K562 (cell line): ENCODE results near the gene RPS27. TPM values are rescaled to one million over a fixed set of nuclear protein-coding genes. Genes with fewer than 3 reads are reported as not detected.

Source experiments
- CREB1 ChIP-seq, 2 experiments: sonication (generic) in 1 of 2; formaldehyde crosslinking in 1 of 2; IDR thresholded peaks; 2 replicates each; pipeline versions ENCODE4 v1.6.1 to v1.8.0; 2012 to 2022; ENCODE audit warnings: inconsistent platforms in 1 of 2, mild to moderate bottlenecking in 1 of 2, missing genetic modification reagents in 1 of 2, moderate library complexity in 1 of 2
- HMG20B ChIP-seq: fragments of 250-450 bp; sonication (Bioruptor Pico); IDR thresholded peaks from 2 replicates; pipeline ENCODE4 v1.5.0; 2021; ENCODE audit warnings: mild to moderate bottlenecking
- KHSRP ChIP-seq: fragments of 450-650 bp; IDR thresholded peaks from 2 replicates; pipeline ENCODE4 v1.6.1; 2017
- MAFG ChIP-seq: fragments of 450-650 bp; conservative IDR thresholded peaks from 2 replicates; pipeline ENCODE4 v1.6.1; 2016; ENCODE audit warnings: missing genetic modification characterization, missing compliant biosample characterization
- NBN ChIP-seq: fragments of 450-650 bp; IDR thresholded peaks from 2 replicates; pipeline ENCODE4 v1.6.1; 2016; ENCODE audit warnings: low read depth, mild to moderate bottlenecking
- NFIX ChIP-seq: fragments of 250-450 bp; sonication (Bioruptor Pico); IDR thresholded peaks from 2 replicates; pipeline ENCODE4 v1.4.0; 2020; ENCODE audit warnings: low read depth, mild to moderate bottlenecking, moderate library complexity
- PHF21A ChIP-seq: fragments of 450-650 bp; IDR thresholded peaks from 2 replicates; pipeline ENCODE4 v1.6.1; 2017; ENCODE audit warnings: low read depth, borderline replicate concordance
- POLR2AphosphoS5 ChIP-seq: IDR thresholded peaks from 2 replicates; pipeline ENCODE4 v1.6.1; 2011; ENCODE audit warnings: mild to moderate bottlenecking, low read depth, low read length, moderate library complexity; ENCODE audit not compliant: control insufficient read depth, insufficient read depth
- SAP30 ChIP-seq: fragments of 200-600 bp; sonication (generic); IDR thresholded peaks from 2 replicates; pipeline ENCODE4 v1.6.1; 2012; ENCODE audit warnings: borderline replicate concordance, low read depth, mild to moderate bottlenecking, moderate library complexity, low read length, control low read depth, inconsistent platforms; ENCODE audit not compliant: insufficient read depth, poor library complexity, severe bottlenecking
- TEAD1 ChIP-seq, 2 experiments: fragments of 450-650 bp in 1 of 2; sonication (generic) in 1 of 2; formaldehyde crosslinking; IDR thresholded peaks; 2 replicates each; pipeline versions ENCODE4 v1.4.0 to v1.8.0; 2020 to 2022; ENCODE audit warnings: mild to moderate bottlenecking in 2 of 2, missing genetic modification reagents in 1 of 2
- YBX1 ChIP-seq: fragments of 450-650 bp; IDR thresholded peaks from 2 replicates; pipeline ENCODE4 v1.7.1; 2016; ENCODE audit warnings: mild to moderate bottlenecking
- ZNF12 ChIP-seq: sonication (generic); formaldehyde crosslinking; IDR thresholded peaks from 2 replicates; pipeline ENCODE4 v1.4.0; 2020; ENCODE audit warnings: mild to moderate bottlenecking, missing genetic modification reagents
- ZNF347 ChIP-seq: fragments of 450-650 bp; formaldehyde crosslinking; IDR thresholded peaks from 2 replicates; pipeline ENCODE4 v1.4.0; 2020; ENCODE audit warnings: low read depth, mild to moderate bottlenecking, moderate library complexity
- polyA plus RNA-seq, 8 experiments: library from polyadenylated mRNA; depleted of rRNA in 4 of 8; stranded (reverse) in 5 of 8; unstranded in 3 of 8; fragments of >200 nt; fragmentation: Nextera tagmentation in 2 of 8; fragmentation: Illumina TruSeq in 1 of 8; extraction: Ambion mirVana in 2 of 8; extraction: Trizol in 1 of 8; gene quantifications; 2 replicates each; pipeline versions ENCODE4 v1.2.1 to v1.2.3, GENCODE V29; 2011 to 2014; ENCODE audit warnings: inconsistent platforms in 1 of 8, missing spikeins in 1 of 8
- total RNA-seq, 7 experiments: library from RNA; depleted of rRNA in 6 of 7; stranded (reverse); fragments of >200 nt in 6 of 7; fragmentation: Illumina TruSeq in 2 of 7; extraction: Trizol in 2 of 7; gene quantifications; 2 replicates each; pipeline versions ENCODE4 v1.2.1 to v1.2.3, GENCODE V29; 2011 to 2021; ENCODE audit warnings: low replicate concordance in 1 of 7
- TF ChIP-seq, protein P1 (sequence below): sonication (generic); formaldehyde crosslinking; IDR thresholded peaks from 2 replicates; pipeline ENCODE4 v1.8.1; 2023; ENCODE audit warnings: mild to moderate bottlenecking, missing genetic modification reagents
- TF ChIP-seq, protein P2 (sequence below), 2 experiments: fragments of 450-650 bp; conservative IDR thresholded peaks; 2 replicates each; pipeline ENCODE4 v1.6.1; 2017; ENCODE audit warnings: mild to moderate bottlenecking in 2 of 2, moderate library complexity in 2 of 2
- TF ChIP-seq, protein P3 (sequence below): fragments of 250-450 bp; sonication (Bioruptor Pico); IDR thresholded peaks from 2 replicates; pipeline ENCODE4 v1.9.0; 2021; ENCODE audit warnings: mild to moderate bottlenecking
- TF ChIP-seq, protein P4 (sequence below): sonication (generic); formaldehyde crosslinking; IDR thresholded peaks from 2 replicates; pipeline ENCODE4 v1.9.0; 2022; ENCODE audit warnings: mild to moderate bottlenecking, missing genetic modification reagents
- TF ChIP-seq, protein P5 (sequence below), 3 experiments: IDR thresholded peaks in 2 of 3; conservative IDR thresholded peaks in 1 of 3; 2 replicates each; pipeline ENCODE4 v1.5.1; 2011 to 2012; ENCODE audit warnings: low read length in 3 of 3, mild to moderate bottlenecking in 3 of 3, control low read depth in 2 of 3, improper control_type of control experiment in 1 of 3, inconsistent platforms in 1 of 3, low read depth in 1 of 3, mixed read lengths in 1 of 3, moderate library complexity in 1 of 3; ENCODE audit not compliant: insufficient read depth in 2 of 3
- TF ChIP-seq, protein P6 (sequence below): IDR thresholded peaks from 2 replicates; pipeline ENCODE4 v1.6.1; 2016; ENCODE audit warnings: missing genetic modification characterization, missing compliant biosample characterization

RPS27 gene
- total and polyA plus RNA-seq, 9 of the 15 experiments (the other 6 are each of a cell fraction or from before 2014, with no cell fraction given): 2,091 to 9,377 (median 6,706) TPM

DNA sequence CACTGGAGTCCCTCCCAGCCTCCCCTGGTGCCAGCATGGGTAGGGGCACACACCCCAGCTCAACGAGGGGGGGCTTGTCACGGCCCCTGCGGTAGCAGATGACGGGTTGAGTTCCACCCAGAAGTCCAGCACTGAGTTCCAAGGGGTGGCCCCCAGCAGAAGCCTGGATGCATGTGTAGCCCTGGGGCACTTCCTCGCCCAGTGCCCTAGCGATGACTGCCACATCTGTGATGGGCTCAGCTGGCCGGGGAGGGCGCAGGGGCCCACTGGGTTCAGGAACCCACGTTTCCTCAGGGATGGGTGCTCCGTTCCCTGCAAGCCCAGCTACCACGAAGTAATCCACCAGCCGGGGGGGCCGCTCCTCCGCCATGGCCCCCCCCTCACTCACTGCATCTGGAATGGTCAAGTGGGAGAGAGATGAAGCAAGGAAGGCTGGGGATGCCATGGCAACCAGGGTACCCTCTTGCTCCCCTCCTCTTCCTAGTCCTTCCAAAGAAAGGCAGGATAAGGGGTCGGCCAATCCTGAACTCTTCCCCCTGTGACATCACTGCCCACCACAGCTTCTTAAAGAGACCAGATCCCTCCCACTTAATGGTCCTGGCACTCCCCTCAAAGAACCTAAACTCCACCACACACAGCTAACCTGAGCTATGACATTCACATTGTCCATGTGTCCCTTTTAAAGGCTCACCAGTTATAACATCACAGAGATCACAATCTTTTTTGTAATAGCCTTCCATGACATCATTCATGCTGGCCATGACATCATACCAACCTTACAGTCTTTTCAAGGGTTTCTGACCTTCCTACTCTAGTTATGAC is 46.3 kb upstream of the RPS27 start (continued):
- TF ChIP-seq PHF21A: no peak
- TF ChIP-seq, protein P1, sequence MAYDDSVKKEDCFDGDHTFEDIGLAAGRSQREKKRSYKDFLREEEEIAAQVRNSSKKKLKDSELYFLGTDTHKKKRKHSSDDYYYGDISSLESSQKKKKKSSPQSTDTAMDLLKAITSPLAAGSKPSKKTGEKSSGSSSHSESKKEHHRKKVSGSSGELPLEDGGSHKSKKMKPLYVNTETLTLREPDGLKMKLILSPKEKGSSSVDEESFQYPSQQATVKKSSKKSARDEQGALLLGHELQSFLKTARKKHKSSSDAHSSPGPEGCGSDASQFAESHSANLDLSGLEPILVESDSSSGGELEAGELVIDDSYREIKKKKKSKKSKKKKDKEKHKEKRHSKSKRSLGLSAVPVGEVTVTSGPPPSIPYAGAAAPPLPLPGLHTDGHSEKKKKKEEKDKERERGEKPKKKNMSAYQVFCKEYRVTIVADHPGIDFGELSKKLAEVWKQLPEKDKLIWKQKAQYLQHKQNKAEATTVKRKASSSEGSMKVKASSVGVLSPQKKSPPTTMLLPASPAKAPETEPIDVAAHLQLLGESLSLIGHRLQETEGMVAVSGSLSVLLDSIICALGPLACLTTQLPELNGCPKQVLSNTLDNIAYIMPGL (CRISPR knock-in tag): no peak
- no peak for TF ChIP-seq MAFG (tag)
- TF ChIP-seq NFIX (CRISPR knock-in tag): no peak
- TF ChIP-seq ZNF347 (CRISPR knock-in tag): no peak
- TF ChIP-seq, protein P2, sequence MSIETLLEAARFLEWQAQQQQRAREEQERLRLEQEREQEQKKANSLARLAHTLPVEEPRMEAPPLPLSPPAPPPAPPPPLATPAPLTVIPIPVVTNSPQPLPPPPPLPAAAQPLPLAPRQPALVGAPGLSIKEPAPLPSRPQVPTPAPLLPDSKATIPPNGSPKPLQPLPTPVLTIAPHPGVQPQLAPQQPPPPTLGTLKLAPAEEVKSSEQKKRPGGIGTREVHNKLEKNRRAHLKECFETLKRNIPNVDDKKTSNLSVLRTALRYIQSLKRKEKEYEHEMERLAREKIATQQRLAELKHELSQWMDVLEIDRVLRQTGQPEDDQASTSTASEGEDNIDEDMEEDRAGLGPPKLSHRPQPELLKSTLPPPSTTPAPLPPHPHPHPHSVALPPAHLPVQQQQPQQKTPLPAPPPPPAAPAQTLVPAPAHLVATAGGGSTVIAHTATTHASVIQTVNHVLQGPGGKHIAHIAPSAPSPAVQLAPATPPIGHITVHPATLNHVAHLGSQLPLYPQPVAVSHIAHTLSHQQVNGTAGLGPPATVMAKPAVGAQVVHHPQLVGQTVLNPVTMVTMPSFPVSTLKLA (conservative IDR thresholded peaks at IDR 0.05): no peak
- TF ChIP-seq TEAD1 (CRISPR knock-in tag; IDR thresholded peaks at IDR 0.05): 0 out of 4 replicates have a peak, but pooled peaks of 1 of the 2 experiments have one; percentile 14
- no peak for TF ChIP-seq SAP30
- TF ChIP-seq YBX1: no peak
- no peak for TF ChIP-seq ZNF12 (CRISPR knock-in tag)
- TF ChIP-seq HMG20B: no peak
- TF ChIP-seq, protein P3, sequence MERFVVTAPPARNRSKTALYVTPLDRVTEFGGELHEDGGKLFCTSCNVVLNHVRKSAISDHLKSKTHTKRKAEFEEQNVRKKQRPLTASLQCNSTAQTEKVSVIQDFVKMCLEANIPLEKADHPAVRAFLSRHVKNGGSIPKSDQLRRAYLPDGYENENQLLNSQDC (CRISPR knock-in tag): no peak
- TF ChIP-seq CREB1 (IDR thresholded peaks at IDR 0.05): peak; percentile 93
- peak; percentile 86 for TF ChIP-seq CREB1 (CRISPR knock-in tag; IDR thresholded peaks at IDR 0.05)
- TF ChIP-seq POLR2AphosphoS5: 0 out of 2 replicates have a peak, but pooled peaks have one; percentile 9
- TF ChIP-seq, protein P4, sequence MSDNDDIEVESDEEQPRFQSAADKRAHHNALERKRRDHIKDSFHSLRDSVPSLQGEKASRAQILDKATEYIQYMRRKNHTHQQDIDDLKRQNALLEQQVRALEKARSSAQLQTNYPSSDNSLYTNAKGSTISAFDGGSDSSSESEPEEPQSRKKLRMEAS (CRISPR knock-in tag): no peak
- TF ChIP-seq KHSRP: peak; percentile 71
- no peak for TF ChIP-seq NBN
- TF ChIP-seq, protein P5, sequence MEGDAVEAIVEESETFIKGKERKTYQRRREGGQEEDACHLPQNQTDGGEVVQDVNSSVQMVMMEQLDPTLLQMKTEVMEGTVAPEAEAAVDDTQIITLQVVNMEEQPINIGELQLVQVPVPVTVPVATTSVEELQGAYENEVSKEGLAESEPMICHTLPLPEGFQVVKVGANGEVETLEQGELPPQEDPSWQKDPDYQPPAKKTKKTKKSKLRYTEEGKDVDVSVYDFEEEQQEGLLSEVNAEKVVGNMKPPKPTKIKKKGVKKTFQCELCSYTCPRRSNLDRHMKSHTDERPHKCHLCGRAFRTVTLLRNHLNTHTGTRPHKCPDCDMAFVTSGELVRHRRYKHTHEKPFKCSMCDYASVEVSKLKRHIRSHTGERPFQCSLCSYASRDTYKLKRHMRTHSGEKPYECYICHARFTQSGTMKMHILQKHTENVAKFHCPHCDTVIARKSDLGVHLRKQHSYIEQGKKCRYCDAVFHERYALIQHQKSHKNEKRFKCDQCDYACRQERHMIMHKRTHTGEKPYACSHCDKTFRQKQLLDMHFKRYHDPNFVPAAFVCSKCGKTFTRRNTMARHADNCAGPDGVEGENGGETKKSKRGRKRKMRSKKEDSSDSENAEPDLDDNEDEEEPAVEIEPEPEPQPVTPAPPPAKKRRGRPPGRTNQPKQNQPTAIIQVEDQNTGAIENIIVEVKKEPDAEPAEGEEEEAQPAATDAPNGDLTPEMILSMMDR (IDR thresholded peaks at IDR 0.05 in 2 of 3, conservative IDR thresholded peaks at IDR 0.05 in 1 of 3; ENCODE audit: insufficient read depth in 2 of 3, low read depth in 1 of 3, low read length in 3 of 3): no peak
- TF ChIP-seq, protein P6, sequence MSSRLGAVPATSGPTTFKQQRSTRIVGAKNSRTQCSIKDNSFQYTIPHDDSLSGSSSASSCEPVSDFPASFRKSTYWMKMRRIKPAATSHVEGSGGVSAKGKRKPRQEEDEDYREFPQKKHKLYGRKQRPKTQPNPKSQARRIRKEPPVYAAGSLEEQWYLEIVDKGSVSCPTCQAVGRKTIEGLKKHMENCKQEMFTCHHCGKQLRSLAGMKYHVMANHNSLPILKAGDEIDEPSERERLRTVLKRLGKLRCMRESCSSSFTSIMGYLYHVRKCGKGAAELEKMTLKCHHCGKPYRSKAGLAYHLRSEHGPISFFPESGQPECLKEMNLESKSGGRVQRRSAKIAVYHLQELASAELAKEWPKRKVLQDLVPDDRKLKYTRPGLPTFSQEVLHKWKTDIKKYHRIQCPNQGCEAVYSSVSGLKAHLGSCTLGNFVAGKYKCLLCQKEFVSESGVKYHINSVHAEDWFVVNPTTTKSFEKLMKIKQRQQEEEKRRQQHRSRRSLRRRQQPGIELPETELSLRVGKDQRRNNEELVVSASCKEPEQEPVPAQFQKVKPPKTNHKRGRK (tag): no peak
